GM12878 (cell line): ENCODE data around the gene CFP. TPM values are rescaled to one million over a fixed set of nuclear protein-coding genes. Genes with fewer than 3 reads are reported as not detected.
A peak's percentile ranks its signal among the peaks of the same experiment; 100 is the strongest.

Experiments used
- BCL11A ChIP-seq: IDR thresholded peaks from 2 replicates; pipeline ENCODE4 v1.6.1; 2011; ENCODE audit warnings: low read depth, low read length
- ELK1 ChIP-seq: IDR thresholded peaks from 2 replicates; pipeline ENCODE4 v1.6.1; 2012; ENCODE audit warnings: low read depth, low read length, improper control_type of control experiment
- GATAD2B ChIP-seq: fragments of 450-650 bp; conservative IDR thresholded peaks from 2 replicates; pipeline ENCODE4 v1.6.1; 2017; ENCODE audit warnings: low read depth, mild to moderate bottlenecking, moderate library complexity
- IKZF2 ChIP-seq, 2 experiments: fragments of 450-650 bp; IDR thresholded peaks; 2 replicates each; pipeline ENCODE4 v1.6.1; 2017; ENCODE audit warnings: mild to moderate bottlenecking in 2 of 2, moderate library complexity in 2 of 2
- MTA2 ChIP-seq: fragments of 450-650 bp; IDR thresholded peaks from 2 replicates; pipeline ENCODE4 v1.6.1; 2016; ENCODE audit warnings: low read depth, mild to moderate bottlenecking, moderate library complexity
- MYB ChIP-seq: fragments of 150-350 bp; IDR thresholded peaks from 2 replicates; pipeline ENCODE4 v1.6.1; 2014; ENCODE audit warnings: mild to moderate bottlenecking, low read depth, low read length, borderline replicate concordance
- NBN ChIP-seq: fragments of 450-650 bp; IDR thresholded peaks from 2 replicates; pipeline ENCODE4 v1.6.1; 2016
- NR2C1 ChIP-seq: fragments of 450-650 bp; IDR thresholded peaks from 2 replicates; pipeline ENCODE4 v1.6.1; 2017; ENCODE audit warnings: antibody characterized with exemption, mild to moderate bottlenecking, moderate library complexity
- NR2C2 ChIP-seq: IDR thresholded peaks from 2 replicates; pipeline ENCODE4 v1.6.1; 2011; ENCODE audit warnings: borderline replicate concordance, low read depth; ENCODE audit not compliant: control insufficient read depth, insufficient read length
- PBX3 ChIP-seq: IDR thresholded peaks from 2 replicates; pipeline ENCODE4 v1.6.1; 2011; ENCODE audit warnings: mild to moderate bottlenecking, low read depth, low read length, moderate library complexity; ENCODE audit not compliant: insufficient replicate concordance
- PRDM15 ChIP-seq: fragments of 450-650 bp; formaldehyde crosslinking; IDR thresholded peaks from 2 replicates; pipeline ENCODE4 v1.4.0; 2020; ENCODE audit warnings: mild to moderate bottlenecking, moderate library complexity
- RCOR1 ChIP-seq: conservative IDR thresholded peaks from 2 replicates; pipeline ENCODE4 v1.6.1; 2012; ENCODE audit warnings: low read depth, low read length, improper control_type of control experiment
- RFX5 ChIP-seq: IDR thresholded peaks from 2 replicates; pipeline ENCODE4 v1.6.1; 2011; ENCODE audit warnings: low read depth, low read length, improper control_type of control experiment
- STAT1 ChIP-seq: fragments of 450-650 bp; conservative IDR thresholded peaks from 2 replicates; pipeline ENCODE4 v1.6.1; 2014; ENCODE audit warnings: antibody characterized with exemption, mild to moderate bottlenecking
- YBX1 ChIP-seq: fragments of 450-650 bp; IDR thresholded peaks from 2 replicates; pipeline ENCODE4 v1.6.1; 2016; ENCODE audit warnings: antibody characterized with exemption
- ZNF687 ChIP-seq: fragments of 450-650 bp; IDR thresholded peaks from 2 replicates; pipeline ENCODE4 v1.6.1; 2017; ENCODE audit warnings: mild to moderate bottlenecking, moderate library complexity
- polyA plus RNA-seq, 11 experiments: library from polyadenylated mRNA; depleted of rRNA in 4 of 11; unstranded in 6 of 11; stranded (reverse) in 5 of 11; fragments of >200 nt; fragmentation: Nextera tagmentation in 4 of 11; fragmentation: Illumina TruSeq in 1 of 11; extraction: Ambion mirVana in 4 of 11; extraction: Trizol in 1 of 11; gene quantifications; 1 replicate in 1 of 11; 2 replicates in 10 of 11; pipeline versions ENCODE4 v1.2.1 to v1.2.3, GENCODE V29; 2011 to 2016; ENCODE audit warnings: inconsistent platforms in 2 of 11, missing spikeins in 2 of 11, low read depth in 1 of 11
- total RNA-seq, 4 experiments: library from RNA; depleted of rRNA in 3 of 4; stranded (reverse); fragments of >200 nt in 3 of 4; fragmentation: Illumina TruSeq in 1 of 4; extraction: Trizol in 1 of 4; gene quantifications; 2 replicates each; pipeline versions ENCODE4 v1.2.1 to v1.2.3, GENCODE V29; 2013 to 2021

The CFP gene
- total and polyA plus RNA-seq, 10 of the 15 experiments (the other 5 are each of a cell fraction or from before 2014, with no cell fraction given): 0.72 to 10.1 (median 2.8) TPM

- TF ChIP-seq MYB (no peak), ZNF687 (peak; percentile 50; the same call in 1 of the 2 replicates), RCOR1 (no peak), BCL11A (no peak), STAT1 (no peak), IKZF2 (IDR thresholded peaks at IDR 0.05) (peak; percentile 61 to 67; a peak in 2 of 4 replicates), NR2C2 (no peak), YBX1 (no peak), NBN (peak; percentile 32; the same call in 1 of the 2 replicates), ELK1 (no peak), RFX5 (no peak), PRDM15 (CRISPR knock-in tag) (no peak), PBX3 (peak; percentile 41), MTA2 (peak; percentile 35; the same call in 1 of the 2 replicates), NR2C1 (no peak), GATAD2B (peak; percentile 73; the same call in 1 of the 2 replicates)
Observed at GRCh38 chrX:47581731-47582647, 47.7 kb downstream of the CFP start, which contains the start of gene TIMP1 (continued).
